Globus pallidus (tissue), 1 donor: ENCODE results near the gene COL6A2.
"Not testable (repeated sequence)": the region's sequence is repeated elsewhere in the genome, so short reads cannot be mapped to it uniquely, and the experiment has no call there.

ENCODE experiments used
- DNase-seq: peaks from one replicate; pipeline ENCODE4 v3.0.0-alpha.2; 2015; ENCODE audit warnings: low spot score

COL6A2 gene

DNA sequence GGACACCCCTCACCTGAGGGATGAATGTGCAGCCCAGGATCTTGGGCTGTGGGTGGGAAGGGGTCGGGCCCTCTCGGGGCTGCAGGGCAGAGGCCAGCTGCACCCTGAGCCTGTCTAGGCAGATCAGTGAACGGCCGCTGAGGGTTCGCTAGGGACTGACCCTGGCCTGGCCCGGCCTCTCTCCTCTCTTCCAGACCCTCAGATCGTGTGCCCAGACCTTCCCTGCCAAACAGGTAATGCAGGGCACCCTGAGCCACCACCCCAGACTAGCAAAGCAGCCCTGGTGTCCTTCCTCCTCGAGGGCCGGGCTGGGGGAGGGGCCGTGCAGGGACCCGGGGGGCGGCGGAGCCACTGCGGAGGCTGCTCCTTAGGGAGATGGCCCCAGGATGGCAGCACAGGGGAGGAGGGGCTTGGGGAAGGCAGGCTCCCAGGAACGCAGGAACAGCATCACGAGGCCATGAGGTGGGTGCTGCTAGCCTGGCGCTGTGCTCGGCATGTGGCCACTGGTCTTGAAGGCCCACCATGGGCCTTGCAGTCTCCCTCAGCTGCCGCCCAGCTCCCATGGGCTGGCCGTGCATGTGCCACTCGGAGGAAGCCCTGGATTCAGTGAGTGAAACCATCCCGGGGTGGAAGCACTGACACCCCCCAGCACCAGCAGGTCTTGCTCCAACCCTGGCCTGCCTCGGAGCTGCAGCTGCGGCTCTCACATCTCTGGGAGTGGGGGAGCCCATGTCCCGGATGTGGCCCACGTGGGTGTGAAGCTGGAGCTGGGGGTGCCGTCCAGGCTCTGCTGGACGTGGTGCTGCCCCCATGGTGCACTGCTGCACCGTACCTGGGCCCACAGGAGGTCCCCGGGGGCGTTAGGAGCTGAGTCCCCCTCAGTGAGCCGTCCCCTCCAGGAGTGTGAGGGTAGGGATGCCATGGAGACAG is 28.7 kb downstream of the COL6A2 start:
- DNase-seq: no peak

DNA sequence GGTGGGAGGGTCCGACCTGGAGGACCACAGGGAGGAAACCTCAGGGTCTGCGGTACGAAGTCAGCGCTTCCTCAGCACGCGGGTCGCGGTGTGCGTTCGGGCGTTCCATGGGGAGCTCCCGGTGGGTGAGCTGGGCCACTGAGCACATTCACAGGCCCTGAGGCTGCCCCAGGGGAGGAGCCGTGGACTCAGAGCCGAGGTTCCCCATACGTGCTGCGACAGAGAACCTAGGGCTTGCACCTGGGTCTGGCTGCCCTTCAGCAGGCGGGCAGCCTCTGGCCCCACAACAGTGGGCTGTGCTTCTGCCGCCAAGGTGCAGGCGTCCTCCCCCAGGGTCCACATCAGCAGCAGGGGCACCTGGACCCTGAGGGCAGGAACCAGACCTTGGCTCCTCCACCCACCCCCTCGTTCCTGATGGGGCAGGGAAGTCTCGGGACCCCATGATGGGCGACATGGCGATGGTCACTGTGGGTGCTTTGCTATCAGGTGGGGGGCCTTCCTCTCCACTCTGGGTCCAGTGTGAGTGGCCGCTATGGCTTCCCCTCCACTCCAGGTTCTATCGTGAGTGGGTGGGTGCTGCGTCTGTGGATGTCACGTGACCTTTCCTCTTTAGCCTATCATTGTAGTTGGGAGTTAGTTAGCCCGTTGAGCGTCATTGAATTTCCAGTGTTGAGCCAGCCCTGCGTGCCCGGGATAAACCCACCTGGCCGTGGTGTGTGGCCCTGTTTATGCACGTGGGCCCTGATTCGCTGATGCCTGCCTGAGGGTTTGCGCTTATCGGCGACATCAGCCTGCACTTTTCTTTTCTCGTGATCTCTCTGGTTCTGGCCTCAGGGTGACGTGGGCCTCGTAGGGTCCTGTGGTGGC is 29.6 kb downstream of the COL6A2 start:
- no peak for DNase-seq

DNA sequence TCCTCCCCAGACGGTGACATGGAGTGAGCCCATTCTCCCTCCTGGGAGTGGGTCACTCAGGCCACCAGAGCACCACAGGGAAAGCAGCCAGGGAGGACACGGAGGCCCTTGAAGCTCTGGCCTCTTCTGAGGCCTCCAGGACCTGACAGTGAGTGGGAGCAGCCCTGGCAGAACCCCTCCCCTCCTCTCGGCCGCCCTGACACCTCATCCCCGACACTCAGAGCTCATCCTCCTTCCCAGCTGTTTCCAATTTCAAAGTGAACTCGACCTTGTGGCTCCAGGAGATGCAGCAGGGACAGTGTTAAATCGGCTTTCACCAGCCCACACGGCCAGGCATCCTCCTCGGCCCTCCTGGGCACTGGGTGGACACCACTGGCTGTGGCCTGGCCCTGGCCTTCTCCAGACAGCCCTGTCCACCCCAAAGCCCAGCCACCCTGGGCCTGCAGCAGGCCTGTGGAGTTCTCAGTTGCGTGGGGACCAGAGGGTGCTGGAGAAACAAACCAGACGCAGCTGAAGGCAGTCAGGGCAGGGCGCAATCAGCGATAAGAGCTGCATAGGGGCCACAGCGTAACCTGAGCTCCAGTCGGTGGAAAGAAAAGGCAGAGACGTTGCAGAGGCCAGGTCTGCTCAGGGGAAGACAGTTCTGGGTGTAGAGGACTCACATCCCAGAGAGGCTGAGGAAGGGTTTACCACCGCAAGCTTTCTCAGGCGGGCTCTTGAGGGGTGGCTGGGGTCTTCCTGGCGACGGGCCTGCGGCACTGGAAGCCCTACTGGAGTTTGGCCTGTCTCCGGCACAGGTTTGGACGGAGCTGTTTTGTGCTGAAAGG is 30.4 kb downstream of the COL6A2 start:
- DNase-seq: no peak

- DNase-seq: no peak
Observed at GRCh38 chr21:46128933-46129571, 31.1 kb downstream of the COL6A2 start.

- DNase-seq: no peak
Observed at GRCh38 chr21:46129846-46130651, 32.1 kb downstream of the COL6A2 start.

- DNase-seq: no peak
Observed at GRCh38 chr21:46130831-46131587, 33.1 kb downstream of the COL6A2 start.

GRCh38 chr21:46131588-46131837 is 33.6 kb downstream of the COL6A2 start:
- no peak for DNase-seq

GRCh38 chr21:46131838-46132651 is 34.1 kb downstream of the COL6A2 start:
- no peak for DNase-seq

DNA sequence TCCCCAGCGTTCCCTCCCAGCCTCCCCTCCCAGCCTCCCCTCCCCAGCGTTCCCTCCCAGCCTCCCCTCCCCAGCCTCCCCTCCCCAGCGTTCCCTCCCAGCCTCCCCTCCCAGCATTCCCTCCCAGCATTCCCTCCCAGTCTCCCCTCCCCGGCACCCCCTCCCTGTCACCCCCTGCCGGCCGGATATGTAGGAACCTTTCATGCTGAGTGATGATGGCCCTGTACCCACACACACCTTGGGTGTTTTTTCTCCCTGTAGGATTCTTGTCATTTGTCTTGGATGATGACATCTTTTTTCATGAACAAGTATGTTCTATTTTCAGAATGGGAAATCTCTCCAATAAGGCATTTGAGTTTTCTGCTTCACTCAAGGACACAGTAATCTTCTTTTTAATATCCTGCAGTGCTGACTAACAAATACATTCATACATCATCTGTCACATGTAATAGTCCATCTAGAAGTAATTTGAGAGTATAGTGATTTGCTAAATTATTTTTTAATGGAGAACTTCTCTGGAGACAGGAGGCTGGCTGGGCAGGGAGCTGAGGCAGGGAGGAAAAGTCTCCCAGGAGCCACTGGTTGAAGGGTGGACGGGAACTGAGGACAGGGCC is 38.0 kb downstream of the COL6A2 start:
- DNase-seq: no peak

DNA sequence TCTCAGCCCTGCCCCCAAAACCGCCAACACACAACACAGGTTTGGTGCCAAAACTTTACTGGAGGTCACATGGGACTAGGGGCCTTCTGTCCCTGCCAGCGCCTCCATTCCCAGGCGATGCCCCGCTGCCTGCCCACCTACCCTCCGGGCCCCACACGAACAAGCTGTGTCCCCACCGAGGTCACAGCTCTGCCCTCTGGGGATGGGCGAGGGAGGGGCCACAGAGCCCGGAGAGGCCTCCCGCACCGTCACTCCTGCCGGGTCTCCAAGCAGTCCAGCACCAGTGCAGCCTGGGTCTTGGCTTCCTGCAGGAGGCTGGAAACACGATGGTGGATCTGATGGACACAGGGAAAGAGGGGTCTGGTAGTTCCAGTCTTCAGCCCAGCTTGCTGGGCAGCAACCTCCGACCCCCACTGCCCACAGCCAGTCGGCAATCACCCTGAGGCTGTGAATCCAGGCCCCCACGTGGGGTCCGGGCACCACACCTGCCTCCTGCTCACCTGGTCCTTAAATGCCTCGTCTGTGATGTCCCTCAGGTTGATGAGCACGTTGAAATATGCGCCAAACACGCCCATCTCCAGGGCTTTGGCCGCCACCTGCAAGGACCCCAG is 38.9 kb downstream of the COL6A2 start:
- no peak for DNase-seq

DNA sequence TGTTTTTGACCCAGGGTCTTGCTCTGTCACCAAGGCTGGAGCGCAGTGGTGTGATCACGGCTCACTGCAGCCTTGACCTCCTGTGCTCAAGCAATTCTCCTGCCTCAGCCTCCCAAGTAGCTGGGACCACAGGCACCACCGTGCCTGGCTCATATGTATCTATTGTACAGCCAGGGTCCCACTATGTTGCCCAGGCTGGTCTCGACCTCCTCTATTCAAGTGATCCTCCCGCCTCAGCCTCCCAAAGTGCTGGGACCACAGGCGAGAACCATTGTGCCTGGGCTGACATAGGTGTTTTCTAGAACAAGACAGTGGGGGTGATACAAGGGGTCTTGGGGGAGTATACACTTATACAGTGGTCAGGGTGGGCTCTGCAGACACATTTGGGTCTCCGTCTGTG is 40.0 kb downstream of the COL6A2 start:
- no peak for DNase-seq

- no peak for DNase-seq
Observed at GRCh38 chr21:46138383-46138970, 40.6 kb downstream of the COL6A2 start.

GRCh38 chr21:46139686-46140085 is 41.8 kb downstream of the COL6A2 start:
- no peak for DNase-seq

- not testable (repeated sequence) for DNase-seq
Observed at GRCh38 chr21:46140352-46141003, 42.6 kb downstream of the COL6A2 start.

DNA sequence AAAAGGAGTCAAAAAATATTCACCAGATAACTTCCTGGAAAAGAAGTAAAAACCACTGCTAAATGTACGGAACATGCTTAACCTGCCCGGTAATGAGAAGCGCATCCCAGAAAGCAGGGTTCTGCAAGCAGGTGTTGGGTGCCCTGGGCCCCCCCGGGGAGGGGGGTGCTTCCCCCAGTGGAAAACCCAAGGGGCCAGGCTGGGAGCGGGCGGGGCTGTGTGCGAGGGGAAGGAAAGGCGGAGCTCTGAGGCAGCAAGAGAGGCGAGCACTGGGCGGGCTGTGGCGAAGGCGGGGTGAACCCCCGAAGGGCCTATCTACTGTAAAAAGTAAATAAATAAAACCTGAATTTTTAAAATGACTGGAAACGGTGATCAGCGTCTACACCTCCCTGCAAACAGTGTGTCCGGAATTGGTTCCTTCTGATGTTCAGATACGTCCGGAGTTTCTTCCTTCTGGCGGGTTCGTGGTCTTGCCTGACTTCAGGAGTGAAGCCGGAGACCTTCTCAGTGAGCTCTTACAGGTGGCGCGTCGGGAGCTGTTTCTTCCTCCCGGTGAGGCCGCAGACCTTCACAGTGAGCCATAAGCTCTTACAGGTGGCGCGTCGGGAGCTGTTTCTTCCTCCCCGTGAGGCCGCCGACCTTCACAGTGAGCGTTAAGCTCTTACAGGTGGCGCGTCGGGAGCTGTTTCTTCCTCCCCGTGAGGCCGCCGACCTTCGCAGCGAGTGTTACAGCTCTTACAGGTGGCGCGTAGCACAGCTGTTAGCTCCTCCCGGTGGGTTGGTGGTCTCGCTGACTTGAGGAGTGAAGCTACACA is 44.1 kb downstream of the COL6A2 start:
- DNase-seq: no peak

DNA sequence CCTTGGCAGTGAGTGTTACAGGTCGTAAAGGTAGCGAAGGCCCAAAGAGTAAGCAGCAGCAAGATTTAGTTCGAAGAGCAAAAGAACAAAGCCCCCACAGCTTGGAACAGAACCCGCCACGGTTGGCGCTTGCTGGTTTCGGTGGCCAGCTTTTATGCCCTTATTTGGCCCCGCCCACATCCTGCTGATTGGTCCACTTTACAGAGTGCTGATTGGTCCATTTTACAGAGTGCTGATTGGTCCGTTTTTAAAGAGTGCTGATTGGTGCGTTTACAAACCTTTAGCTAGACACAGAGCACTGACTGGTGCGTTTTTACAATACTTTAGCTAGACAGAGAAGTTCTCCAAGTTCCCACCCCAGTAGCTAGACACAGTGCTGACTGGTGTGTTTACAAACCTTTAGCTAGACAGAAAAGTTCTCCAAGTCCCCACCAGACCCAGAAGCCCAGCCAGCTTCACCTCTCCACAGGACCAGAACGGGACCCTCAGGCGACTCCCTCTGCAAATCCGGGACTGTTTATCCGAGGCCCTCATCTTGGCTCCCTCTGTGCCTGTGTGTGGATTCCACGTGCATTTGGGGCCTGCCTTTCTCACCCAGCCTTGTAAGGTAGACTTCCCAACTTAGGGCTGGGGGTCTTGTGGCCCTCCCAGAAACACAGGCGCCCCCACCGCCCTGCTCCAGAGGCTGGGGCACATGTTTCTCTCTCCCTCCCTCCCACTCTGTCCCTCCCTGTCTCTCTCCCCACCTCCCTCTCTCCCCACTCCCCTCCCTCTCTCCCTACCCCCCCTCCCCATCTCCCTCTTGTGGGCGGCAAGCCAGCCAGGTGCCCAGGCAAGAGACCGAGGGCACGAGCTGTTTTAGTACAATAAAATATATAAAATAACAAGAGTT is 44.9 kb downstream of the COL6A2 start:
- DNase-seq: no peak
